Muscle of arm (tissue), 12 donors: ENCODE results near the gene CAPN8. TPM values are rescaled to one million over a fixed set of nuclear protein-coding genes. Genes with fewer than 3 reads are reported as not detected.

ENCODE experiments used
- DNase-seq: peaks from one replicate; pipeline ENCODE4 v3.0.0-alpha.2; 2013
- polyA plus RNA-seq, 12 donors: library from polyadenylated mRNA; unstranded; fragments of 120-200 nt; gene quantifications; one replicate each; pipeline ENCODE4 v1.2.1, GENCODE V29; 2013; ENCODE audit not compliant: insufficient read length in 12 of 12

The CAPN8 gene
- polyA plus RNA-seq, 12 donors, result 0.18 to 8.2 (median 0.41) TPM; not detected in 2

DNA sequence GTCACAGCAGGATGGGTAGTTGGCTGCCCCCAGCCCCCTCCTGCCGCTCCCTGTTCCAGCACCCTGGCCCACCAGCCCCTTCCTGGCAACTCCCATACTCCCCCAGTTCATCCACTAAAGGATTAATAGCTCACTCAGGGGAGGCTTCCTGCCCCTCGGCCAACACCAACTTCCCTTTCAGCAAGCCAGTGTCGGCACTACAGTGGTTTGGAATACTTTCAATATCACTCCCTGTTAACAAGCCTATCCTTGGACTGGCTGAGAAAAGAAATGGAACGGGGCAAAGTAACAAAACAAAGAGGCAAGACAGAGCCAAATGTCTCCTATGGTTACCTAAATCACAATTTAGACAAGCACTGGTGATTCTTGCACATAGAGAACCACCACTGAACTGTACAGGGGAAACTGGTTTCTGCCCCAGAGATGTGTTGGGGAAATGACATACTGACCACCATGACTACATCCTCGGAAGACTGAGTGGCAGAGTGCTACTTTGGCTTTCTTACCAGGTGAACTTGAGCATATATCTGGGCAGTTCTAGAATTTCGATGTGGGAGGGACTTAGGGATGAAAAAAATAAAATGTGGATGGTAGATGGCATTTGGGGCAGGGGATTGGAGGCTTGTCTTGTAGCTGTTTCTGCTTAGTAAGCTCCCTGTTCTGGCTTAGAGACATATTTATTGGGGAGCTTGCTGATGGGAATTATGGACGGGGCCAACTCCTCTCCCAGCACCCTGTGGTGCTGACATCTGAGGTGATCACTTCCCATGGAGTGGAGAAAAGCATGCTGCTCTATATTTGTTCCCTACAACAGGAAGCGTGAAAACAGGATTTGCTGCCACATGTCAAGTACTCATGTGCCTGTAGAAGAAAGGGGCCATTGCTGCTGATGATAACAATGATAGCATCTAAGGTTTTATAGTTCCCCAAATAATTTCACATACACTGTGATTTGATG, 39.7 kb upstream of the CAPN8 start:
- DNase-seq, result no peak

- no peak for DNase-seq
Observed at GRCh38 chr1:223703668-223704013, 38.1 kb upstream of the CAPN8 start.

- no peak for DNase-seq
Observed at GRCh38 chr1:223702735-223703667, 37.5 kb upstream of the CAPN8 start.

- no peak for DNase-seq
Observed at GRCh38 chr1:223700942-223701637, 35.6 kb upstream of the CAPN8 start.

DNA sequence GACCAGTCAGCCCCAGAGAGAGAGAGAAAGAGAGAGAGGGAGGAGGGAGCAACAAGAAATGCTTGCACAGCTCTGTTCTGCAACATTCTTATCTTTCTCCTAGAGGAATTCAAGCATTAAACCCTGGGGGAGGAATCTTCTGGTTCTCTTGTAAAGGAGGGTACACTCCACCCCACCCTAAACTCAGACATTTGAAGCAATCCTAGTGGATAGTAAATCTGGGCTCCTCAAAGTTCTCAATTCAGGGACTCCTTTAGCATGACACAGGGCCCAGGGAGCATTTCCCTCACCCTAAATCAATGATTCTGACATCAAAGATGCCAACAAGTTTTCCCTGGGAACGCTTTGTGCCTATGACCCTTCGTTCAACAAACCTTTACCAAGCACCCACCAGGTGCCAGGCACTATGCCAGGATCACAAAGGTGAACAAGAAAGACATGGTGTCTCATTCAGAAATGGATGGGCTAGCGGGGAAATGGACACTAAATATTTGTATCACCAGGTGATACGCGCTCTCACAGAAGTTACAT, 35.0 kb upstream of the CAPN8 start:
- DNase-seq, result no peak

GRCh38 chr1:223695941-223696340, 30.4 kb upstream of the CAPN8 start:
- no peak for DNase-seq

DNA sequence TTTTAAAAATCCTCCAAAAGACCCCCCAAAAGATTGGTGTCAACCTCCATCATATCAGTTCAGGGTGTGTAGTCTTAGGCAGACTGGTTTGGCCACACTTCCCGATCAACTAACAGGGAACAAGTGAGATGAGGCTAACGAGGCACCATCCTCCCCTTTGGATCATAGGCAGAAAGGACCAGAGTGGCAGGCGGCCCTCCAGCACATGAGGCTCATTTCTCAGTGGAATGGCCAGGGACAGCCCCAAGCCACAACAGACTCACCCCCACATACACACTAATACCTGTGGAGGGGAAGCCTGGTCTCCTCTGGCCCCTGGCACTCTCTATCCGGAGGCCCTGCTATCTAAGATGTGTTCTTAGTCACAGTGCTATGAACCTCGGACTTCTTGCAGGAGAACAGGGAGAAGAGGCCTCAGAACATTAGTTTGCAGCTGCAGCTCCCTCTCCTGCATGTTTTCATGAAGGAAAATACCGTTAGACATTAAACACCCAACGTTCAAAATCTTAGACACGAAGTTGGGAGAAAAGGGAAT, 29.6 kb upstream of the CAPN8 start:
- no peak for DNase-seq

DNA sequence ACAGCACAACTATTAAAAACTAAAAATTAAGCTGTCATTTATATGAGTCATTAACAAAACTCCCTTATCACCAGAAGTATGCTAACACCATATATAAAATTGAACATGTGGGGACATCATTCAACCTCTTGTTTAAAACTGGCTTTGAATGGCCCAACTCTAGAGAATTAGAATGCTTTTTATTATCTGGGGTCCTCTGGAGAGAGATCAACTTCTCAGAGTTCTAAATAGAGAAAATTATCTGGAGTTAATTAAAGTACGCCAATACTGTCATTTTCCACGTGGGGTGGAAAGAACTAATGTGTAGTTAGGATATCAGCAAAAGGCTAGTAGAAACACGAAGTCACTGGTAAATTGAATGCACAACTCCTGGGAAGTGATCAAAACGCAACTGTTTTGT, 25.6 kb upstream of the CAPN8 start:
- DNase-seq, result no peak

GRCh38 chr1:223684488-223684792, 18.9 kb upstream of the CAPN8 start:
- DNase-seq, result no peak

DNA sequence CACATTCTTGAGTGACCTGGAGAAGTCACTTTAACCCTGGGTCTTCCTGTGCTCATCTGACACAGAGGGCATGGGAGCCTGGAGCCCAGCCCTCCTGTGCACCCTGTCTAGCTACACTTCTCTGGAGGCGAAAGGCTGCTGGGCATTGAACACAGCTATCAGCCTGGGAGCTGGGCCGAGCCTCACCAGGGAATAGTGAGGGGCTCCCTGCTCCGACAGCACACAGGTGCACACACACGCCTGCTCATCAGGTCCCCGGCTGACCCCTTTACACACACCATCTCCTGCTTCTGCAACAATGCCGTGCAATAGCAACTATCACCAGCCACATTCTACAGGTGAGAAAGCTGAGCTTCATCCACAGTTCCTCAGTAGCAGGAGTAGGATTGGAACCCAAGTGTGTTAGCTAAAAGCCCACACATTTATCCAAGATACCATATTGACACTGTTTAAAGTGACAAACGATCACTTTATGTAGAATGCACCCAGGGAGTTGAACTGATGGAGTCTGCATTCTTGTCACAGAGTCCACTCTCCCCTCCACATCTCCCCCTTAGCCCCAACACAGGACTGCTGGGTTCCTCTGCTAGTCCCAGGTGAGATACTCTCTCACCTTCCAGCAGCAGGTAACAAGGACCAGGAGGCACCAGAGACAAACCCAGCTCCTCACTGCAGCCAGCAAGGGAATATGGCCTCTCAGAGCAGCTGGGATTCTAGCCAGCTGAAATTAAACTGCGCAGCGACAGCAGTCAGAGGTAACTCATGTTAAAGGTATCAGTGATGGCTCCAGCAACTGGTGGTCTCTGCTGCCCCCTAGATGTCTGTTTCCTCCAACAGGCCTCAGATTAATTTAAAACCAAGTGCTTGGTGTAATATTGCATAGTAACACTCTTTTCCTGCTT, 18.3 kb upstream of the CAPN8 start:
- DNase-seq, result peak; percentile 69

DNA sequence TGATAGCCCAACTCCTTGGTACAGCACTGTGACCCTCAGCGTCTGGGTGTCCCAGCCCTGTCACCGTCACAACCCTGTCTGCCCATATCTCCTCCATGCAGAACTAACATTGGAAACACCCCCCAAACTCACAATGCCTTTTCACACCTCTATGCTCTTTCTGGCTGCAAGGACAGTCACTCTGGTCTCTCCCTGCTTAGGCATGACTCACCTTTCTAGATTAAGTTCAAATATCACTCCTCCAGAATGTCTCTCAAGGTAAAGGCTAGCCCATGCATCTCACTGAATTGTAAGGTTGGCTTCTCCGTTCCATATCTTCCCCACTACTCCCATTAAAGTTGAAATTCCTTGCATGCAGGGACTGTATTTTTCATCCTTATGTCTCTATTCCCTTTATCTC, 17.0 kb upstream of the CAPN8 start:
- no peak for DNase-seq

DNA sequence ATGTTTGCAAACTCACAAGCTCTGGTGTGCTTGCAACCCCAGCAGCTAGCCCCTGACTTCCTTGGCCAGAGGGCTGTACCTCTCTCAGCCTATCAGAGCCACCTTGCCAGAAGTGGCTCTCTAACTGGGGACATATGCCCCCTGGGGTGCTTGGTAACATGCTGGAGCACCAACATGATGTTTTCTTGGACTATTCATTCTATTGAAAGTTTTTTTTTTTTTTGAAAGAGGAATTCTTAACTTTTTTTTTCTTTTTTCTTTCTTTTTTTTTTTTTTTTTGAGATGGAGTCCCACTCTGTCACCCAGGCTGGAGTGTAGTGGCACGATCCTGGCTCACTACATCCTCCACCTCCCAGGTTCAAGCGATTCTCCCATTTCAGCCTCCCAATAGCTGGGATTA, 14.7 kb upstream of the CAPN8 start:
- DNase-seq, result no peak

GRCh38 chr1:223678841-223679240, 13.3 kb upstream of the CAPN8 start:
- no peak for DNase-seq

GRCh38 chr1:223674119-223674890, 8.8 kb upstream of the CAPN8 start:
- no peak for DNase-seq

GRCh38 chr1:223670458-223671159, 5.1 kb upstream of the CAPN8 start:
- no peak for DNase-seq

- DNase-seq, result no peak
Observed at GRCh38 chr1:223669003-223669795, 3.7 kb upstream of the CAPN8 start.

DNA sequence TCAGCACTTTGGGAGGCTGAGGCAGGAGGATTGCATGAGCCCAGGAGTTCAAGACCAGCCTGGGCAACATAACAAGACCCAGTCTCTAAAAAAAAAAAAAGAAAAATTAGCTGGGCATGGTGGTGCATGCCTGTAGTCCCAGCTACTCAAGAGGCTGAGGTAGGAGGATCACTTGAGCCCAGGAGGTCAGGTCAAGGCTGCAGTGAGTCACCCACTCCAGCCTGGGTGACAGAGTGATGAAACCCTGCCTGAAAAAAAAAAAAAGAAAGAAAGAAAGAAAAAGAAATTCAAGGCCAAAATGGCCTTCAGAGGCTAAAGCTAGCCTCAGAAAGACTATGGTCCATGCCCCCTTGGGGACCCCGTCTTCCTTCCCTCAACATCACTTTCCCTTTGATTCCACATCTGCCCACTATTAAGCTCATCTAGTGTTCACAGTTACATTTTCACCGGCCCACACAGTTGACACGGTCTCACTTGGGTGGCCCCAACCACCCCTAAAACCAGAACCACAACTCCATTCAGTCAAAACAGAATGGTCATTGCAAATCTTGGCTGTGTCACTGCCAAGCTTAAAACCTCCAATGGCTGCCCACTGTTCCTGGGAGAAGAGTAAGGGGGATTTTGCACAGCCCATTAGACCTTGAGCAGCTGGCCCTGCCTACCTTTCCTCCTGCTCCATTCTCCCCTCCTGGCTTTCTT, 2.1 kb upstream of the CAPN8 start:
- no peak for DNase-seq

DNA sequence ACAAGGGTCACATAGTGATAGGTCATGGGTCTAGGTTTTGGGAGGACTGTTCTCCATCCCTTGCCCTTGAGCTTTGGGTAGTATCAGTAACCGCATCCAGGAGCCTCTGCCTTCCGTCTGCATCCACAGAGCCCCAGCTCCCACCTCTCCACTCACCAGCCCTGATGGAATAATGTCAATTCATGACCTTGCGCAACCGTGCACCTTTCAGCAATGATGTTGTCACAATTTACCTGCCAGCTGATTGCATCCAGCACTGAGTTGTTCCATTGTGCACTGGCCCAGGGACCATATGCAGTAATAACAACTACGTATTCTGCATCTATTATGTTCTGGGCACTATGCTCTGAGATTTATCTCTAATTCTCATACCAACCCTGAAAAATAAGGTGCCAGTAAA, 1.4 kb downstream of the CAPN8 start:
- DNase-seq, result no peak
